GM19324 (cell line): ENCODE results near the gene TUG1.

ENCODE experiments used
- ATAC-seq: cut with Tn5 transposase; IDR thresholded peaks from one replicate; pipeline ENCODE4 v1.9.1; 2021; ENCODE audit warnings: mild to moderate bottlenecking, moderate library complexity; ENCODE audit not compliant: unreplicated experiment, low FRiP score

TUG1 gene

DNA sequence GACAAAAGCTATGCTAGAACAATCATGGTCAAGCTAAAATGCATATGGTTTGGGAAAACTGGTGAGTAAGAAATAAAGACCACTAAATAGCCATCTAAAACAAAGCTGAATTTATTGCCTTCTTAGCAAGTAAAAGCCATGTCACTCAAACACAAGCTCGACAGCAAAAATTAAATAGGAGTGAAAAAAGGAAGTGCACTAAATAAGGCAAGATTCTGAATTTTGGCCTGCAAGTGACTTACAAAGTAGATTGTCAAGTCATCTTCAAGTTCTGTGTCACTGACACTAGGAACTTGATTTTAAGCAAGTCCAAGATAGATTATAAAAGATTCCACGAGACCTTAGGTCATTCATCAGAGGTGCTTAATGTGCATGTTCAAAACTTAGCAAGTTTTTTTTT, 27.4 kb downstream of the TUG1 start:
- no peak for ATAC-seq

DNA sequence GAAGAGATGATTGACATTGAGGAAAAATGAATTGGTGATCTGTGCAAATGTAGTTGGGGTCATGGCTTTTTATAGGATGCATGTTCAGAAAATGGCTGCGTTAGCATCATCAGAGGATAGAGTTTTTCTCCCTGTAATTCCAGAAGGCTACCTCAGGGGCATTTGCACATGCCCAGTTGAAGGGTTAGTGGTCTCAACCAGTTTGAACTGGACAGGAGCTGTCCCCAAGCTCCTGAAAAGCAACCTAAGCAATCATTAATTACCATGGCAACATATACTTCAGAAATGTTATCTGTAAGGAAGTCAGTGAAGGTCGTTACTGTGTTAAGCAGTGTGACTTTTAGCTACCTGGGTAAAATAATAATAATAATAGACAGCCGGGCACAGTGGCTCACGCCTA, 29.3 kb downstream of the TUG1 start:
- ATAC-seq: no peak

DNA sequence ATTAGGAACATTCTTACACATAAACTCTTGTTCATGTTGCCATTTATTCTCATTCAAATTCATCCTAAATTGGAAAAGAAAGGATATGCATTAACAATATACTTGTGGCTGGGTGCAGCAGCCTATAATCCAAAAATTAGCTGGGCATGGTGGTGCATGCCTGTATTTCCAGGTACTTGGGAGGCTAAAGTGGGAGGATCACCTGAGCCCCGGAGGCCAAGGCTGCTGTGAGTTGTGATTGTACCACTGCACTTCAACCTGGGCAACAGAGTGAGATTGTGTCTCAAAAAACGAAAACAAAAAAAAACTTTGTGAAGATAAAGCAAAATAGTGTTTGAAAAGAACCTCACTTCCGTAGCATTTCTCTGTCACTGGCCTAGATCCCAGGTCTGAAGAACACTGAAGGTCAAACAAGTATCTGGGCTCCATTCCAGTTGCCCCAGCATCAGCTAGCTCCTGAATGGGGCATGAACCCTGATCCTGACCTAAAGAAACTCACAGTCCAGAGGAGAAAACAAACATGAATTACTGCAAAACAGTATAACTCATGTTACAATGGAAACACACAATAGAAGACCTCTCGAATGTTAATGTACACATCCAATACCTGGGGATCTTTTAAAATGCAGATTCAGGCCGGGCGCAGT, 32.2 kb downstream of the TUG1 start:
- no peak for ATAC-seq

DNA sequence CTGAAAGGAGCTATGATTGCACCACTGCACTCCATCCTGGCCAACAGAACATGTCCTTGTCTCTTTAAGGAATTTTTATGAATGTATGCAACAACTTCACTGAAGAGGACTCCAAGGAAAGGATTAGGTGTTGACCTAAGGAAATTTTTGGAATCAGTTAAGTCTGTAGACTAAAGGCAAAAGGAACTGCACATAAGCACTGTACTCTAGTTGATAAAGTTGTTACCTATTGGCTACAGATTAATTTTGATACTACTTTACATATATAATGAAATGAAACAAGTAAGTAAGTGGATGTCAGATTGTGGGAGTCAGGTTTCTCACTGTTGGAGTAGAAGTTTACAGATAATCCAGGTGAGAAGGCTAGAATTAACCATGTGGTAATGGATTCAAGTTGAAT, 36.5 kb downstream of the TUG1 start:
- no peak for ATAC-seq

DNA sequence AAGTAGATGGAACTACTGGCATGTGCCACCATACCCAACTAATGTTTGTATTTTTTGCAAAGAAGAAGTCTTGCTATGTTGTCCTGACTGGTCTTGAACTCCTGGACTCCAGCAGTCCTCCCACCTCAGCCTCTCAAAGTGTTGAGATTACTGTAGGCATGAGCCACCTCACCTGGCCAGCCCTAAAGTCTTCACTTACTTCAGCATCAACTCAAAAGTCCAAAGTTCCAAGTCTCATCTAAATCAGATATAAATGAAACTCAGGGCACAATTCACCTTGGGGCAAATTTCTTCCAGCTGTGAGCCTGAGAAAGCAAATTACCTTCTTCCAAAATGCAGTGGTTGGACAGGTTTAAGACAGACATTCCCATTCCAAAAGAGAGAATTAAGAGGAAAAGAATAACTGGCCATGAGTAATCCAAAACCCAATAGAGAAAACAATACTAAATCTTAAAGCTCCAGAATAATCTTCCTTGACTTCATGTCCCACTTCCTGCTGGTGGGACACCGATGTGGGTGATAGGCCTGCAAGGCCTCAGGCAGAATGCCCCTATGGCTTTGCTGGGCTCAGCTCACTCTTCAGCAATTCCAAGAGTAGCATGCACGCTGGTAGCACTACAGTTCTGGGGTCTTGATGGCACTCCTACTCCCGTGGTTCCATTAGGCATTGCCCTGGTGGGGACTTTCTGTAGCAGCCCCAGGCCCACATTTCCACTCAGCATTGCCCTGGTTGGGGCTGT, 50.3 kb downstream of the TUG1 start:
- ATAC-seq: no peak

DNA sequence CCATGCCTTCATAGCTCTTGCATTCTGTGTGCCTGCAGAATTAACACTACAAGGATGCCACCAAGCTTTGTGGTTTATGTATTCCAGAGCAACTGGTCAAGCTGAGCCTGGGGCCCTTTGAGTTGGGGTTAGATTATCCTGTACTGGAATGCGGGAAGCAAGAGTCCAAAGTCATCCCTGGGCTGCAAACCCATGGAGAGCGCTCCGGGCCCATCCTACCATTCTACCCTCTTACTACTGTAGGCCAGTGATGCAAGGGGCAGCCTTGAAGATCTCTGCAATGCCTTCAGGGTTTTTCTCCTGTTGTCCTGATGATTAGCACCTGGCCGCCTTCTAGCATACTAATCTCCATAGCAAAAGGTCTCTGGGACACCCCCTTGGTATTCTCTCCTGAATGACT, 51.3 kb downstream of the TUG1 start:
- ATAC-seq: no peak

DNA sequence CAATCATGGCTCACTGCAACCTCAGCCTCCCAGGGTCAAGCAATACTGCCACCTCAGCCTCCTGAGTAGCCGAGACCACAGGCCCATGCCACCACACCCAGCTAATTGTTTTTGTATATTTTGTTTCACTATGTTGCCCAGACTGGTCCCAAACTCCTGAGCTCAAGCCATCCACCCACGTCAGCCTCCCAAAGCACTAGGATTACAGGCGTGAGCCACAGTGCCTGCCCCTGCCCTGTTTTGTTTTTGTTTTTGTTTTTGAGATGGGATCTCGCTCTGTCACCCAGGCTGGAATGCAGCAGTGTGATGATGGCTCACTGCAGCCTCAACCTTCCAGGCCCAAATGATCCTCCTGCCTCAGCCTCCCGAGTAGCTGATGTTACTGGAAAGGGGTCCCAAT, 53.5 kb downstream of the TUG1 start:
- no peak for ATAC-seq
